ENCODE data around the gene PNLIPRP2.

The PNLIPRP2 gene

DNA sequence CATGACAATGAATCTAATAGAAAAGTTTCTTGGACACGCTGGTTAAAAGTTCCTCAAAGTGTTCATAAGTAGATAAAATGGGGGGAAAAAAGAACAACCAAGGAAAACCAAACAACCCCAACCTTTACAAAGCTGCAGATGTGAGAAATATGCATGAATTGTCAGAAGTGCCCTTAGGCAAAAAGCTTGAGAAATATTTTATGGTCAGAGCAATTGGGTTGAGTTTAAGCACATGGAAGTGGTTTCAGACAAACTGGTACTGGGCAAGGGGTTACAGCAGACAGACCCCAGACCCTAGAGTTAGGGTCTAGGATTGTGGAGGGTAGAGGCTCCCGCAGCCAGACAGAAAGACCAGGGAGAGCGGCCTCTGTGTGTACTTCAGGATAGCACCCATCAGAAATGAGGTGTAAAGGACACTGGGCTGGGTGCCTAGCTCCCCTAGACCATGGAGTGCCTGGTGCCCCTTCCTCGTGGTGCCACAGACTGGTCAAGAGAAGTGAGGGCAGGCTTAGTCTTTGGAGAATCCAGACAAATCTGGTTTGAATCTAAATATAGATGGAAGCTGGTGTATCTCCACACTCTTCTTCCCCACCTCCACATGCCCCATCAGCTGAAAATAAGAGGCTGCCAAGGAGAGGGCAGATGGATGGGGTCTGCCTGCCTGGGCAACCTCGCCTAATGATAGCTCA is 37.3 kb downstream of the PNLIPRP2 start:
- DNase-seq: no peak

- no peak for DNase-seq
Observed at GRCh38 chr10:116659049-116659670, 38.4 kb downstream of the PNLIPRP2 start.

GRCh38 chr10:116660860-116661259 is 40.1 kb downstream of the PNLIPRP2 start:
- DNase-seq: no peak

DNA sequence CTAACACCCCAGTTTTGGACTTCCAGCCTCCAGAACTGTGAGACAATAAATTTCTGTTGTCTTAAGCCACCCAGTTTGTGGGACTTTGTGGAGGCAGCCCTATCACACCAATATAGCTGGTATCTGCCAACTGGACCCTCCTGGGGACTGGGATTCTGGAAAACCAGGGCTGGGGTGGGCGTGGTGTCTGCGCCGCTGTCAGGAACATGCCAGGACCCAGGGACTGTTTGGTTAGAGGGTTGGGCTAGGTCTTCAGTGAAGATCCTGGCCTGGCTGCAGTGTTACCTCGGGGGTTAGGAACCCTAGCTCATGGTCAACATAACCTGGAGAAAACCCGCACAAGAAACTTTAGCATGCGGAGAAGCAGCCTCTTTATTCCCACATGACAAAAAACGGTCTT is 42.6 kb downstream of the PNLIPRP2 start:
- no peak for DNase-seq

GRCh38 chr10:116664631-116665030 is 43.9 kb downstream of the PNLIPRP2 start:
- DNase-seq: no peak

DNA sequence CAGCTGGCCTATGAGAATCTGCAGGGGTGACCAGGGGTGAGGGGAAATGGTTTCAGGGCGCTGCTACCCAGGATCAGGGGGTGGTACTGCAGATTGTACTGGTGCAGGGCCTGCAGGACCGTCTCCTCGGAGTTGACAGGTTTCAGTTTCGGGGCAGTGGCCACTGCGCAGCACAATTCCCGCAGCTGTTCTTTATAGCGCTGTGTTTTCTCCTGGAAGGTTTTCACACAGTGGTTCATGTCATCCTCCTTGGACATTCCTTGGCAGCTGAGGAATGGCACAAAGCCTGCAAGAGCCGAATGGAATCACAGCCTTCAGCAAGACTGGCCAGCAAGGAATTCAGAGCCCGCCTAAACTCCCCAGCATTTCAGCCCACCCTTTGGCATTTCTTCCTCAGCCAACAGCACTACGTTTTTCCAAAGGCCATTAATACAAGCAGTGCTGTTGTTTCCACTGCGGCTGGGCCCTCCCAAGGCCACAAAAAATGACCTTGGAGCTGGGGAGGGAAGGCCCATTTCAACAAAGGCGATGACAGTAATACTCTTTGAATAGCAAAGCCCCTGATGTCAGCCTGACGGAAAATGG is 44.9 kb downstream of the PNLIPRP2 start:
- DNase-seq: no peak

GRCh38 chr10:116667484-116667883 is 46.7 kb downstream of the PNLIPRP2 start:
- DNase-seq: no peak

GRCh38 chr10:116668018-116668417 is 47.3 kb downstream of the PNLIPRP2 start:
- no peak for DNase-seq

DNA sequence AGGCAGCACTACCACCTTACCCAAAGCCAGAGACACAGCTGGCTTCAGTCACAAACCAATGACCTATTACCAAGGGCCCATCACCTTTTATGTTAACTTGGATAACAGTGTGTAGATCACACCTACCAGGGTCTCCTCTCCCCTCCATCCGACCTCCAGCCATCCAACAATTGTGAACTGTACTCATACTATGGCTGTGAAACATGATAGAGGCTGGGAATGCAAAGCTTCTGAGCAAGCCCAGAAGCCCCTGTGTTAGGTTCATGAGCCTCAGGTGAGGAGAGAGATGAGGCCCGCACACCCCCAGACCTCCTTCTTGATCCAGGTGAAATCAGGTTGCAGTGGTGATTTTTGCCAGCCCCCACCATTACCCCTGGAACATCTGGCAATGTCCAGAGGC is 47.7 kb downstream of the PNLIPRP2 start:
- no peak for DNase-seq

- DNase-seq: no peak
Observed at GRCh38 chr10:116669080-116669479, 48.3 kb downstream of the PNLIPRP2 start.

GRCh38 chr10:116669832-116670644 is 49.3 kb downstream of the PNLIPRP2 start:
- DNase-seq: no peak

GRCh38 chr10:116670706-116671105 is 50.0 kb downstream of the PNLIPRP2 start:
- DNase-seq: no peak

DNA sequence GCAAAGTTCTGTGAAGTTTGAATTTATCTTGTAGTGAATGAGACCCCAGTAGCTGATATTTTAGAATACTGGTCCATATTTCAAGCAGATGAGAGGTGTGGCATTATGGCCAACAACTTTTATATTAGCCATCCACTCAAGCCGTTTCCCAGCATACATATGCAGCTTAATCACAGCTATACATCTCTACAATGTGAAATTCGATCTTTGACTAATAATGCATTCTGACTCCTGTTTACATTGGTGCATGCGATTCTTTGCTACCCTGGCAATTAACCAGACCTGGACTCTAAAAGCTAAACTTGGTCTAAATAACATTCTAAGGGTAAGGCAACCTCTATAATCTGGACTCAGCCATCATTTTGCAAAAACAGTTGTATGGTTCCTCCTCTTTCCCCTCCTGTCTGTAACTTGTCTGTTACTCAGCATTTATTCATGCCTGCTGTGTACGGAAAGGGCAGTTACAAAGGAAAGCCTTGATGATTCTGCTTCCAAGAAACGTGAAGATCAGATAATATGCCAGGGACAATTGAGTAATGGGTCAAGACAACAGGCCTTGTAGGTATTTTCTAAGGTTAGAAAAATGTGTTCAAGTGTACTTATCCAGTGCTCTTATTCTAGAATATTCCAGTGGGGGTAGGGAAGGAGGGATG is 50.6 kb downstream of the PNLIPRP2 start:
- DNase-seq: no peak

- no peak for DNase-seq
Observed at GRCh38 chr10:116672891-116673290, 52.1 kb downstream of the PNLIPRP2 start.

GRCh38 chr10:116673866-116674265 is 53.1 kb downstream of the PNLIPRP2 start:
- no peak for DNase-seq

DNA sequence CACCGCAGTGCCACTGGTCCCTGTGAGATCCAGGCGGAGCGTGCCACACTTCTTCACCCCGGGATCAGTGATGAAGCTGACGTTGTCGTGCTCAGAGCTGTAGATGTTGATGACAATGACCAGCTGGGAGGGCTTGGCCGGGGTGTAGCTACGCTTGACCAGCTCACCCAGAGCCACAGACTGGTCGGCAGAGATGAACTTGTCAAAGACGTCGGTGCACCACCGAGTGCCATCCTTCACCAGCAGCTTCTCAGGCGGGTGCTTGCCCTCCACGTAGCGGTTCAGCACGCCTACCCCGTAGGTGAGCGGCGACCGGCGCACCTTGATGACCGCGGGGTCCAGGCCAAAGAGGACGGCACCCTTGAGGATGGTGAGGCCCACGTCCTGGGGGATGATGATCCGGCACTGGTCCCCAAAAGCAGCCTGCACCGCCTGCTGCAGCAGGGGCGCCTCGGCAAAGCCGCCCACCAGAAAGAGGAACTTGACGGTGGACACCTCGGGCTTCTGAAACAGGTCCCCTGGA is 54.2 kb downstream of the PNLIPRP2 start:
- no peak for DNase-seq

- no peak for DNase-seq
Observed at GRCh38 chr10:116676118-116676517, 55.4 kb downstream of the PNLIPRP2 start.

DNA sequence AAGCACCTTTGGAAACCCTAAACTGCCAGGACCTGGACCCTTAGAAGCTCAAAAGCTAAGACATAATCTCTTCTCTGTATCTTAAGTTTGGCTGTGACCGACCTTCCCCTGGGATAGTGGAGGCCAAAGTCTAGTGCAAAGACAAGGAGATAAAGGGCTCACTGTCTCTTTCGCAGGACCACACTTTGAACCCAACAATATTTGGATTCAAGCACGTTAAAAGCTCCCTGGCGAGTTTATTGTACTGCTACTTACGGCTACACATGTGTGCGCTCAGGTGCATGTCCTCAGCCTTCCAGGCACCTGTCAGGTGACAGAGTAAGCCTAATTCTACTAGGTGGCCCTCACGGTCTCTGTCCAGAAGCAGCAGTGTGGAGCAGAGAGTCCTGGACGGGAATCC is 55.9 kb downstream of the PNLIPRP2 start:
- DNase-seq: no peak

- DNase-seq: no peak
Observed at GRCh38 chr10:116679351-116679750, 58.6 kb downstream of the PNLIPRP2 start.

DNA sequence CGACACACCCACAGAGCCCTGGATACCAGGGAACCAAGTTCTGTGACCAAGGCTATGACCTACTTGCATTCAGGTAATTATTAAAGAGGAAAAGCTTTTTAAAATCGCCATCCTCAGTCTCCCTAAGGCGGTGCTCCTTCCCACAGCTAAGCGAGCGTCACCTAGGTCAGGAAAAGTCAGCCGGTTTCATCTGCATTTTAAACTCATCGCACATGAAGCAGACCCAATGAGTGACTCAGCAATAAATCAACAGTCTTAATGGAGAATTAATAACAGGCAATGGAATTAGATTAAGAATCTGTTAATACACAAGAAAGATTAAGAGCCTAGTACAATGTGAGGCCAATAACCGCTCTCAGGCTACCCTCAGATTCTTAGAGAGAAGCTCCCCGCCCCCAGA is 62.4 kb downstream of the PNLIPRP2 start:
- no peak for DNase-seq

- no peak for DNase-seq
Observed at GRCh38 chr10:116683821-116684220, 63.1 kb downstream of the PNLIPRP2 start.

DNA sequence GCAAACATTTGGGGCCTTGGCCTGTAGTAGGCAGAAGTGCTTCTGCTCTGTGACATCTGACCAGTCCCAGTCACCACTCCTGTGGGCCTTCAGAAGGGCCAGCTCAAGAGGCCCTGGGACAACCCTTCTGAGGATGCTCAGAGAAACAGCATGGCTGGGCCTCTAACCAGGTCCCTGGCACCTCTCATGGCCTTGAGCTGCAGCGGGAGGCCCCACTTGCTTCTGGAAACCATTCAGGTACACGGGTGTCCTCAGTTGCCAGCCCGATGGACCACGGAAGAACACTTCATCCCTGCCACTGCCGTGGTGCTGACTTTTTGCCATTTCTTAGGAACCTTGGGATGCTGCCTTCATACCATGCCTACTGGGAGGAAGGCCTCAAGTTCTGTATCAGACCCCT is 64.0 kb downstream of the PNLIPRP2 start:
- no peak for DNase-seq

DNA sequence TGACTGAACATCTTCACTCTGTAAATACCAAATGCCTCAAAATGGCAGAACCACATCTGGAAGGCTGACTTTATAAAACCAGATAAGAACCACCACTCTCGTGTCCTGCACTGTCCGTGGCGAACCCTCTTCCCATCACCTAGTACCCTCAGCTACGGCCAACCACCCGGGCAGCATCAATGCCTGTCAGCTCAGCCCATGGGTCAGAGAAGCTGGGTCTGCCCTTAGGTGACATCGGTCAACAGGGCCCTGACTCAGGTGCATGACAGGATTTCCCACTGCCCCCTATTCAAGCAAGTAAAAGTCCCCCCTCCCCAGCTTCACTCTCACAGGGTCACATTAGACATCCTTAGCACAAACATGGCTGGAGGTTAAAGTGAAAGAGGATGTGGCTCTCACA is 65.1 kb downstream of the PNLIPRP2 start:
- DNase-seq: no peak
